HL-60 (cell line): Measurements from ENCODE around the gene WNT5B.

Experiments used
- CTCF ChIP-seq: IDR thresholded peaks from one replicate; pipeline ENCODE4 v1.5.1; 2011; ENCODE audit warnings: low read length, control low read depth, inconsistent platforms; ENCODE audit not compliant: insufficient read depth
- GABPA ChIP-seq: IDR thresholded peaks from 2 replicates; pipeline ENCODE4 v1.6.1; 2012; ENCODE audit warnings: low read depth
- POLR2AphosphoS5 ChIP-seq: IDR thresholded peaks from 2 replicates; pipeline ENCODE4 v1.6.1; 2012; ENCODE audit warnings: low read depth
- REST ChIP-seq: IDR thresholded peaks from 2 replicates; pipeline ENCODE4 v1.6.1; 2012; ENCODE audit warnings: low read depth; ENCODE audit not compliant: insufficient replicate concordance

- TF ChIP-seq CTCF (no peak), POLR2AphosphoS5 (no peak), REST (no peak), GABPA (no peak)
Observed at GRCh38 chr12:1616233-1617066, 12.6 kb upstream of the WNT5B start.
